ENCODE data around the gene TMEM255B. TPM values are rescaled to one million over a fixed set of nuclear protein-coding genes. Genes with fewer than 3 reads are reported as not detected.

The TMEM255B gene
- total and polyA plus RNA-seq, 5 donors from 2014 or later, result 0.02 to 1.3 (median 0.11) TPM; not detected in 1

DNA sequence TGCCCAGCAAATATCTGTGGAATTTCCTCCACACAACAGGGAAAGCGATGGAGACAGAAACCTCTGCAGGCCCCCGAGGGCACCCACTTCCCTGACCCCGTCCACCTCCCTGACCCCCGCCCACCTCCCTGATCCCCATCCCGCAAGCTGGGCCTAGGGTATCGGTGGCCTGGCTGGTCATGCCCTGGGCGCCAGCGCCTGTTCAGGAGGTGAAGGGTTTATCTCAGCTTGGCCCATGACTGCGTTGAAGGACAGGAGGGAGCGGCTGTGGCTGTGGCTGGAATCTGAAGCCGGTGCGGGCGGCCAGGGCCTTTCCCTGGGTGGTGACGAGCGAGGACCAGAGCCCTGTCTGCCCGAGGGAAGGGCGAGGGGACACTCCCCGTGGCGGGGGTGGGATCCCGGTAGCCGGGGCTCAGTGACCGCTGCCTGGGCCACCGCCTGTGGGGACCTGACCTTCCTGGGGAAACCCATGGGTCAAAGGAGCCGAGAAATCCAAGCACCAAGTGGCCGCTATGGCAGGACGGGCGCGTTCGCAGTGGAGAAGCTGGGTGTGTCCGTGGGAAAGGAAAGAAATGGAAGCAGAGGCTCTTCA lies 84.1 kb downstream of the TMEM255B start:
- H3K27ac ChIP-seq (ENCODE audit: insufficient read depth, low read length, poor library complexity, severe bottlenecking), result no peak overlapping the region
- no peaks in the 10 kb centered on the region for H3K27me3 ChIP-seq (ENCODE audit: control insufficient read depth, insufficient read depth, low read length)
- H3K36me3 Mint-ChIP-seq, result no peaks in the 10 kb centered on the region
- H3K4me3 Mint-ChIP-seq, result no peak overlapping the region
- no peaks in the 10 kb centered on the region for H3K36me3 ChIP-seq (ENCODE audit: control insufficient read depth, insufficient read depth, low read length)
- no peak overlapping the region for H3K27ac Mint-ChIP-seq
- peaks cover 11% of the 10 kb centered on the region for H3K27me3 Mint-ChIP-seq
- no peak for ATAC-seq (ENCODE audit: low read depth in 2 of 2)
- no peak overlapping the region for H3K4me3 ChIP-seq (ENCODE audit: low read depth, low read length)
- H3K9me3 ChIP-seq (ENCODE audit: control insufficient read depth in 2 of 2, low read length in 2 of 2), result no peaks in the 10 kb centered on the region
- peaks cover 37% of the 10 kb centered on the region for H3K4me1 ChIP-seq (ENCODE audit: control insufficient read depth, insufficient read depth, low read length, poor library complexity, severe bottlenecking)
- DNase-seq, result no peak
- peaks cover 0 to 4% (median 0%) of the 10 kb centered on the region in 7 donors for H3K9me3 Mint-ChIP-seq
- peaks cover 9 to 57% (median 17%) of the 10 kb centered on the region in 4 donors for H3K4me1 Mint-ChIP-seq

DNA sequence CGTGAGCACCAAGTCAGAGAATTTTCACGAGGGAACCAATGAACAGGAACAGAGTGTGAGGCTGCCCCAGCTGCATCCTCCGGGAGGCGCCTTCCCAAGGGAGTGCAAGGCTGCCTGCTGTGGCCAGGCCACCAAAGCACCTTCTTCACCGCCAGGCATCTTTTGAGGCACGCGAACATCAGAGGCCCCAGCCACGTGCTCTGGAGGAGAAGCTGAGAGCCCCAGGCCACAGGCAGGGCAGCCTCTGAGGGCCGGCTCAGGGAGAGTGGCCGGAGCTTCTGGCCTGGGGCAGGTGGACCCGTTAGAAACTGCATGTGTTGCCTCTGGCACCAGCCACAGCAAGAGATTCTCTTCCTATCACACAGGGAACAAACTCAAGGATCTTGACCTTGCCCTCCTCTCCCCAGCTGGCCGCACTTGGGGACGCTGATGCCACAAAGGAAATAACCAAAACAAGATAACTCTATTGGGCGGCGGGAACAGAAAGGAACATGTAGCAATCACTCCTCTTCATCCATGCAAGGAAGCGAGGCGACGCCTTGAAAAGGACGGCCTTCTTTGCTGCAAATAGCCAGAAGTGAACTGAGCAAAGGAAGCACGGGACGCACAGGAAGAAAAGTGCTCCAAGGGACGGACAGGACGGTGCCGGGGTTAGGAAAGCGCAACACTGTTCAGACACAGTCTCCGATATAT lies 85.0 kb downstream of the TMEM255B start:
- Mint-ChIP-seq H3K36me3 (no peaks in the 10 kb centered on the region), H3K27ac (no peak overlapping the region), H3K27me3 (peaks cover 11% of the 10 kb centered on the region), H3K4me3 (peak overlapping the region in 1 of 4 donors; percentile 51), H3K4me1 (peaks cover 9 to 57% (median 17%) of the 10 kb centered on the region in 4 donors), H3K9me3 (peaks cover 0 to 4% (median 0%) of the 10 kb centered on the region in 7 donors)
- Histone ChIP-seq H3K4me3 (ENCODE audit: low read depth, low read length) (no peak overlapping the region), H3K27me3 (ENCODE audit: control insufficient read depth, insufficient read depth, low read length) (no peaks in the 10 kb centered on the region), H3K4me1 (ENCODE audit: control insufficient read depth, insufficient read depth, low read length, poor library complexity, severe bottlenecking) (peaks cover 37% of the 10 kb centered on the region), H3K27ac (ENCODE audit: insufficient read depth, low read length, poor library complexity, severe bottlenecking) (no peak overlapping the region), H3K36me3 (ENCODE audit: control insufficient read depth, insufficient read depth, low read length) (no peaks in the 10 kb centered on the region), H3K9me3 (ENCODE audit: control insufficient read depth in 2 of 2, low read length in 2 of 2) (no peaks in the 10 kb centered on the region)
- no peak for ATAC-seq (ENCODE audit: low read depth in 2 of 2)
- no peak for DNase-seq

DNA sequence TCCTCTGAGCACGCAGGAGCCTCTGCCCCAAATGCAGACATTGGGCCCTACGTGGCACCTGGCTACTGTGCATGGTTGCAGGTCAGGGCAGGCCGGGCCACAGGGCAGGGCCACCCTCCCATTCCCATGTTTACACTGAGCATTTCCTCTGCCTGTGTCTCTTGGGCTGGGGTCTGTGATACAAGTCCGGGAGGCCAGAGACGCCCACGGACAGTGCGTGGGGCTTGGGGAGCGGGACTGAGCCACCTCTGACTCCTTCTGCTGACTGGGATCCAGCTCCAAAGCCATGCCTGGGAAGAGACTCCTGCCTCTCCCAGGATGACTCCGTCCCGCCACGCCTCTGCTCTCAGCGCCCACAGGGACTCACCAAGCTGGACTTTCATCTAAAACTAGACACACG lies 86.0 kb downstream of the TMEM255B start:
- DNase-seq (no peak), ATAC-seq (ENCODE audit: low read depth in 2 of 2) (no peak)
- Histone ChIP-seq H3K27me3 (ENCODE audit: control insufficient read depth, insufficient read depth, low read length) (no peaks in the 10 kb centered on the region), H3K36me3 (ENCODE audit: control insufficient read depth, insufficient read depth, low read length) (no peaks in the 10 kb centered on the region), H3K4me1 (ENCODE audit: control insufficient read depth, insufficient read depth, low read length, poor library complexity, severe bottlenecking) (peaks cover 37% of the 10 kb centered on the region), H3K9me3 (ENCODE audit: control insufficient read depth in 2 of 2, low read length in 2 of 2) (no peaks in the 10 kb centered on the region), H3K27ac (ENCODE audit: insufficient read depth, low read length, poor library complexity, severe bottlenecking) (no peak overlapping the region), H3K4me3 (ENCODE audit: low read depth, low read length) (no peak overlapping the region)
- H3K27ac Mint-ChIP-seq, result no peak overlapping the region
- H3K4me1 Mint-ChIP-seq, result peaks cover 9 to 57% (median 17%) of the 10 kb centered on the region in 4 donors
- H3K36me3 Mint-ChIP-seq, result no peaks in the 10 kb centered on the region
- H3K4me3 Mint-ChIP-seq, result no peak overlapping the region
- H3K27me3 Mint-ChIP-seq, result peaks cover 11% of the 10 kb centered on the region
- H3K9me3 Mint-ChIP-seq, result peaks cover 0 to 4% (median 0%) of the 10 kb centered on the region in 7 donors

DNA sequence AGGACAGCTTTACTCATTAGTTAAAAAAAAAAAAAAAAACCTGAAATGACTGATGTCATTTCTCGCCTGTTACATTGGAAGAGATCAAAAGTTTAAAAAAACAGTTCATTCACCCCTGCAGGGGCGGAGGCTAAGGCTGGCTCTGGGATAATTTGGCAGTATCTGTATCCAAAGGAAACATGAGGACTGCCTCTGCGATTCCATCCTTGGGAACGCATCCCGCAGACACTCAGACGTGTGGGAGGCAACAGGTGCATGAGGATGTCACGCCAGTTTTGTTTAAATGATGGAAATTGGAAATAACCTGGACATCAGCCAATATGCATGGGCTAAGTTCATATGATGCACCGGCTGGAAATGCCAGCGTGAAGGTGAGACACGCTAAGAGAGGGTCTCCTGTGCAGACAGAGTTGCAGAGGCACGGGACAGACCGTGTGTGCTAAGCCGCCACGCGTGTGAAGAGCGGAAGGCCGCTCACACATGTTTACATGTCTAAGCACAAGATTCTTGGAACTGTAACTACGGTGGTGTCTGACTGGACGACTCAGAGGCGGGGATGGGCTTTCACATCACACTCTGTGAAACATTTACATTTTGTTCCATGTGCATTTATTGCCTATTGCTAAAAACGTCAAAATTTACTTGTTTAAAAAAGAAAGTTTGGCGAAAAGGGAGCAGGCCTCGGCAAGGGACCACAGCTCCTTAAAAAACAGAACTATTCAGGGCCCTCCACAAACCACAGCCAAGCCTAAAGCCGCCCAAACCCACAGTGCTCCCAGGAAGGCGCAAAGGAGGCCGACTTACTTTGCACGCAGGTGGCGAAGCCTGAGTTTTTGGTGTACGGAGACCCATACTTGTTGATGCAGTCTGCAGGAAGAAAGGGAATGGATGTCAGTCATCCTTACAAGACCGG lies 87.0 kb downstream of the TMEM255B start:
- Mint-ChIP-seq H3K36me3 (no peaks in the 10 kb centered on the region), H3K9me3 (peaks cover 0 to 4% (median 0%) of the 10 kb centered on the region in 7 donors), H3K27ac (peak overlapping the region in 2 of 3 donors; percentile 62 to 71), H3K27me3 (peaks cover 11% of the 10 kb centered on the region), H3K4me3 (peak overlapping the region in 3 of 4 donors; percentile 67 to 79 (median 74)), H3K4me1 (peaks cover 9 to 57% (median 17%) of the 10 kb centered on the region in 4 donors)
- no peaks in the 10 kb centered on the region for H3K36me3 ChIP-seq (ENCODE audit: control insufficient read depth, insufficient read depth, low read length)
- DNase-seq, result no peak
- H3K27me3 ChIP-seq (ENCODE audit: control insufficient read depth, insufficient read depth, low read length), result no peaks in the 10 kb centered on the region
- no peak overlapping the region for H3K27ac ChIP-seq (ENCODE audit: insufficient read depth, low read length, poor library complexity, severe bottlenecking)
- no peak for ATAC-seq (ENCODE audit: low read depth in 2 of 2)
- no peaks in the 10 kb centered on the region for H3K9me3 ChIP-seq (ENCODE audit: control insufficient read depth in 2 of 2, low read length in 2 of 2)
- peaks cover 28% of the 10 kb centered on the region for H3K4me1 ChIP-seq (ENCODE audit: control insufficient read depth, insufficient read depth, low read length, poor library complexity, severe bottlenecking)
- peak overlapping the region; percentile 73 for H3K4me3 ChIP-seq (ENCODE audit: low read depth, low read length)

DNA sequence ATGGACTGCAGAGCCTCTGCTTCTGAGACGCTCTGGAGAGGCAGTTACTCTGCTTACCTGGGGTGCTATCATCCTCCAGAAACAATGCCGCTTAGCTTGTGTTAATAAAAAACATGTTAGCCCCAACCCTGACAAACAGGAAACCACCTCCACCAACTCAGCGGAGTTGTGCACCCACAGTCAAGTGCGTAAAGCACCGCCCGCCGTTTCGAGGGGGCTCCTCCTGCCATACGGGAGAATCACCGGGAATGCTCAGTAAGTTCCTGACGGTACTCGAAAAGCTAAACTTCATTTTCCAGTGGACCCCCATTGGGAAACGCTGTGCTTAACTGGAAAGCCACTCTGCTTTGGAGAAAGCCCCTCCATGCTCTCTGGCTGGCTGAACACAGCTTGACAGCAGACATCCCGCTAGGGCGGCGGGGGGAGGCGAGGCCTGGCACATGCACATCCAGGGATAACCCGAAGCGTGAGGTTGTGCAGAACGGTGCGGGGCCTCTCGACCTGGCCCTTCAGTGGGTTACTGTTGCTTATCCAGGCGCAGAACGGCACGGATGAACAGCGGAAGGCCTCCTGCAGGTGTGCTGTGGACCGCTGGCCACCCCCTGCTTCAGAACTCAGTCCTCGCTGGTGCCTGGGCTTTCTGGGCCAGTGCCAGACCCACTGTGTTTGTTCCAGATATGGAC lies 87.8 kb downstream of the TMEM255B start:
- peak; percentile 45 to 73 for ATAC-seq (ENCODE audit: low read depth in 2 of 2)
- H3K4me1 Mint-ChIP-seq, result peaks cover 8 to 50% (median 17%) of the 10 kb centered on the region in 4 donors
- H3K4me3 Mint-ChIP-seq, result peak overlapping the region in 3 of 4 donors; percentile 67 to 79 (median 74)
- H3K36me3 Mint-ChIP-seq, result no peaks in the 10 kb centered on the region
- peak in 2 of 3 donors; percentile 31 to 64 for DNase-seq
- H3K4me3 ChIP-seq (ENCODE audit: low read depth, low read length), result peak overlapping the region; percentile 73
- H3K9me3 Mint-ChIP-seq, result peaks cover 0 to 4% (median 0%) of the 10 kb centered on the region in 7 donors
- H3K9me3 ChIP-seq (ENCODE audit: control insufficient read depth in 2 of 2, low read length in 2 of 2), result no peaks in the 10 kb centered on the region
- H3K27me3 Mint-ChIP-seq, result peaks cover 11% of the 10 kb centered on the region
- H3K27ac ChIP-seq (ENCODE audit: insufficient read depth, low read length, poor library complexity, severe bottlenecking), result no peak overlapping the region
- no peaks in the 10 kb centered on the region for H3K27me3 ChIP-seq (ENCODE audit: control insufficient read depth, insufficient read depth, low read length)
- H3K36me3 ChIP-seq (ENCODE audit: control insufficient read depth, insufficient read depth, low read length), result no peaks in the 10 kb centered on the region
- peaks cover 25% of the 10 kb centered on the region for H3K4me1 ChIP-seq (ENCODE audit: control insufficient read depth, insufficient read depth, low read length, poor library complexity, severe bottlenecking)
- H3K27ac Mint-ChIP-seq, result peak overlapping the region in 1 of 3 donors; percentile 62

DNA sequence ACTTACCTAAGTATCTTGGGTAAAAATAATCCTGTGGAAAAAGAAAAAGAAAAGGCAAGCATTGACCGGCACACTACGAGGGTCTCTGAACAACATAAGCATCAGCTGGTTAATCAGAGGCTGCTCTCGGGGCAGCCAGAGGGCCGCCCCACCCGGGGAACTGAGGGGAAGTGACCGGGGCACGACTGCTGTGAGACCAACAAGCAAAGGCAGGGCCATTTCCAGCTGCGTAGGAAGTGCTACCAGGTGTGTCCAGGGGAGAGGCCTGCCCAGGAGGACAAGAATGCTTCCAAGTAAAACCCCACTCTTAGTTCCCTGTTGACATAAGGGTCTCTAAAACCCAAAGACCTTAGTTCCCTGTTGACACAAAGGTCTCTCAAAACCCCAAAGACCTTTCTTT lies 89.0 kb downstream of the TMEM255B start:
- Histone ChIP-seq H3K9me3 (ENCODE audit: control insufficient read depth in 2 of 2, low read length in 2 of 2) (no peaks in the 10 kb centered on the region), H3K4me3 (ENCODE audit: low read depth, low read length) (no peak overlapping the region), H3K36me3 (ENCODE audit: control insufficient read depth, insufficient read depth, low read length) (no peaks in the 10 kb centered on the region), H3K4me1 (ENCODE audit: control insufficient read depth, insufficient read depth, low read length, poor library complexity, severe bottlenecking) (peaks cover 20% of the 10 kb centered on the region), H3K27ac (ENCODE audit: insufficient read depth, low read length, poor library complexity, severe bottlenecking) (no peak overlapping the region), H3K27me3 (ENCODE audit: control insufficient read depth, insufficient read depth, low read length) (no peaks in the 10 kb centered on the region)
- Mint-ChIP-seq H3K4me1 (peaks cover 8 to 38% (median 14%) of the 10 kb centered on the region in 4 donors), H3K36me3 (no peaks in the 10 kb centered on the region), H3K9me3 (no peaks in the 10 kb centered on the region), H3K27me3 (peaks cover 11% of the 10 kb centered on the region), H3K4me3 (no peak overlapping the region), H3K27ac (no peak overlapping the region)
- DNase-seq (no peak), ATAC-seq (ENCODE audit: low read depth in 2 of 2) (no peak)
